A549 (cell line): ENCODE data around the gene RPL6. TPM values are rescaled to one million over a fixed set of nuclear protein-coding genes. Genes with fewer than 3 reads are reported as not detected.

ENCODE experiments used
- ATAC-seq, 2 experiments: fragments of 200-7000 bp in 1 of 2; fragments of >200 bp in 1 of 2; cut with Nextera tagmentation in 1 of 2; cut with Tn5 transposase in 1 of 2; 3 replicates each; pipeline versions ENCODE4 v1.8.0 to v1.9.1; 2018 to 2020; ENCODE audit warnings: mild to moderate bottlenecking in 1 of 2, moderate library complexity in 1 of 2
- CTCF ChIA-PET: fragments of 300-600 bp; sonication (Branson Sonifier 250); formaldehyde crosslinking; extraction: SDS; loops from one replicate; lab custom pipeline; 2021; ENCODE audit warnings: antibody characterized with exemption, inconsistent platforms; lab: Yijun Ruan, JAX
- POLR2A ChIA-PET: fragments of 350-600 bp; formaldehyde crosslinking; extraction: SDS; loops from one replicate; lab custom pipeline; 2021; ENCODE audit warnings: antibody characterized with exemption, inconsistent platforms; lab: Yijun Ruan, JAX
- DNase-seq, 2 experiments: peaks; one replicate each; pipeline versions ENCODE4 v3.0.0 to v3.0.0-alpha.2; 2011 to 2016; ENCODE audit warnings: low read depth in 1 of 2, low spot score in 1 of 2
- FAIRE-seq: peaks from 2 replicates; lab custom pipeline; 2011; peaks lifted over from hg19 to GRCh38; lab: Jason Lieb, UNC
- H3K27ac ChIP-seq, 2 experiments: fragments of >200 bp; sonication (Bioruptor Twin); formaldehyde crosslinking; 3 replicates each; pipeline ENCODE4 v1.5.1; 2016 to 2017
- H3K4me1 ChIP-seq: fragments of >200 bp; sonication (Bioruptor Twin); formaldehyde crosslinking; 3 replicates; pipeline ENCODE4 v1.6.1; 2016
- H3K4me2 ChIP-seq: fragments of >200 bp; sonication (Bioruptor Twin); formaldehyde crosslinking; 3 replicates; pipeline ENCODE4 v1.6.1; 2016
- H3K4me3 ChIP-seq: fragments of >200 bp; sonication (Bioruptor Twin); formaldehyde crosslinking; 3 replicates; pipeline ENCODE4 v1.5.1; 2016
- H3K9me3 ChIP-seq: fragments of >200 bp; sonication (Bioruptor Twin); formaldehyde crosslinking; 3 replicates; pipeline ENCODE4 v1.6.1; 2016
- CBX2 ChIP-seq: fragments of 200-600 bp; sonication (generic); IDR thresholded peaks from 2 replicates; pipeline ENCODE4 v1.6.1; 2016; ENCODE audit warnings: low read depth, mild to moderate bottlenecking, borderline replicate concordance
- CEBPB ChIP-seq, 2 experiments: fragments of >200 bp in 1 of 2; sonication (Bioruptor Twin) in 1 of 2; formaldehyde crosslinking in 1 of 2; IDR thresholded peaks; 2 replicates each; pipeline ENCODE4 v1.6.1; 2012 to 2016
- CHD2 ChIP-seq: fragments of 150-350 bp; IDR thresholded peaks from 2 replicates; pipeline ENCODE4 v1.6.1; 2014; ENCODE audit warnings: low read length; ENCODE audit not compliant: partially characterized antibody
- EP300 ChIP-seq, 2 experiments: fragments of >200 bp; sonication (Bioruptor Twin); formaldehyde crosslinking; IDR thresholded peaks; 2 replicates in 1 of 2; 3 replicates in 1 of 2; pipeline ENCODE4 v1.6.1; 2016 to 2017
- ESRRA ChIP-seq: fragments of 150-350 bp; IDR thresholded peaks from 2 replicates; pipeline ENCODE4 v1.6.1; 2014; ENCODE audit warnings: mild to moderate bottlenecking, low read length, borderline replicate concordance
- FOSB ChIP-seq: fragments of 250-450 bp; sonication (Bioruptor Pico); IDR thresholded peaks from 2 replicates; pipeline ENCODE4 v1.5.0; 2020; ENCODE audit warnings: mild to moderate bottlenecking, moderate library complexity
- FOXS1 ChIP-seq: fragments of 250-450 bp; sonication (Bioruptor Pico); IDR thresholded peaks from 2 replicates; pipeline ENCODE4 v1.5.0; 2020; ENCODE audit warnings: mild to moderate bottlenecking, moderate library complexity
- HDAC2 ChIP-seq: fragments of 200-600 bp; sonication (generic); IDR thresholded peaks from 2 replicates; pipeline ENCODE4 v1.6.1; 2016
- HEYL ChIP-seq: fragments of 250-450 bp; sonication (Bioruptor Pico); IDR thresholded peaks from 2 replicates; pipeline ENCODE4 v1.8.0; 2021; ENCODE audit warnings: mild to moderate bottlenecking, moderate library complexity
- HOXA7 ChIP-seq: fragments of 250-450 bp; sonication (Bioruptor Pico); IDR thresholded peaks from 2 replicates; pipeline ENCODE4 v1.5.0; 2020; ENCODE audit warnings: mild to moderate bottlenecking, moderate library complexity
- HOXB13 ChIP-seq: fragments of 250-450 bp; sonication (Bioruptor Pico); IDR thresholded peaks from 2 replicates; pipeline ENCODE4 v1.5.0; 2020; ENCODE audit warnings: low read depth, mild to moderate bottlenecking, moderate library complexity
- KDM5A ChIP-seq: fragments of 200-600 bp; sonication (generic); IDR thresholded peaks from 2 replicates; pipeline ENCODE4 v1.6.1; 2016; ENCODE audit warnings: antibody characterized with exemption, mild to moderate bottlenecking
- MAFK ChIP-seq: fragments of 450-650 bp; IDR thresholded peaks from 2 replicates; pipeline ENCODE4 v1.6.1; 2014; ENCODE audit not compliant: partially characterized antibody
- MYC ChIP-seq: IDR thresholded peaks from 2 replicates; pipeline ENCODE4 v1.6.1; 2012; ENCODE audit warnings: mild to moderate bottlenecking, inconsistent platforms, low read length, improper control_type of control experiment, borderline replicate concordance
- NPAS2 ChIP-seq: fragments of 250-450 bp; sonication (Bioruptor Pico); IDR thresholded peaks from 2 replicates; pipeline ENCODE4 v1.8.0; 2022; ENCODE audit warnings: mild to moderate bottlenecking, moderate library complexity, borderline replicate concordance
- RAD21 ChIP-seq, 2 experiments: fragments of >200 bp in 1 of 2; sonication (Bioruptor Twin) in 1 of 2; formaldehyde crosslinking in 1 of 2; IDR thresholded peaks in 1 of 2; conservative IDR thresholded peaks in 1 of 2; 2 replicates in 1 of 2; 3 replicates in 1 of 2; pipeline ENCODE4 v1.6.1; 2012 to 2018; ENCODE audit warnings: inconsistent platforms in 1 of 2
- REST ChIP-seq: fragments of 200-600 bp; sonication (generic); IDR thresholded peaks from 2 replicates; pipeline ENCODE4 v1.6.1; 2016; ENCODE audit warnings: antibody characterized with exemption, mild to moderate bottlenecking, moderate library complexity
- RNF2 ChIP-seq: fragments of 200-600 bp; sonication (generic); IDR thresholded peaks from 2 replicates; pipeline ENCODE4 v1.6.1; 2016; ENCODE audit warnings: low read depth, mild to moderate bottlenecking, antibody characterized with exemption, moderate library complexity, borderline replicate concordance
- TP53 ChIP-seq: fragments of 250-450 bp; sonication (Bioruptor Pico); IDR thresholded peaks from 2 replicates; pipeline ENCODE4 v1.5.0; 2021; ENCODE audit warnings: mild to moderate bottlenecking, moderate library complexity
- ZC3H11A ChIP-seq: fragments of 450-650 bp; IDR thresholded peaks from 2 replicates; pipeline ENCODE4 v1.6.1; 2014; ENCODE audit warnings: antibody characterized with exemption, mild to moderate bottlenecking
- ZFP36 ChIP-seq: fragments of 450-650 bp; IDR thresholded peaks from 2 replicates; pipeline ENCODE4 v1.6.1; 2014; ENCODE audit warnings: borderline replicate concordance; ENCODE audit not compliant: partially characterized antibody
- WGBS: methylation state at CpG from one replicate; pipeline ENCODE4 v1.1.6; 2017; ENCODE audit errors: missing lambda C conversion rate; 5-methylcytosine and 5-hydroxymethylcytosine counted together
- polyA plus RNA-seq, 4 experiments: library from polyadenylated mRNA; depleted of rRNA in 3 of 4; stranded (reverse); fragments of >200 nt; fragmentation: RNase III in 1 of 4; extraction: RNeasy Plus Mini Kit Qiagen cat#74134 plus additional on column Dnase treatment in 1 of 4; gene quantifications; 2 replicates in 3 of 4; 3 replicates in 1 of 4; pipeline ENCODE4 v1.2.3, GENCODE V29; 2011 to 2017
- TF ChIP-seq, protein P1 (sequence below): fragments of 450-650 bp; IDR thresholded peaks from 2 replicates; pipeline ENCODE4 v1.6.1; 2014; ENCODE audit warnings: antibody characterized with exemption
- TF ChIP-seq, protein P2 (sequence below): fragments of 250-450 bp; sonication (Bioruptor Pico); IDR thresholded peaks from 2 replicates; pipeline ENCODE4 v1.5.0; 2020; ENCODE audit warnings: low read depth, mild to moderate bottlenecking, moderate library complexity
- TF ChIP-seq, protein P3 (sequence below): fragments of >200 bp; sonication (Bioruptor Twin); formaldehyde crosslinking; IDR thresholded peaks from 3 replicates; pipeline ENCODE4 v1.5.1; 2016

The RPL6 gene
- polyA plus RNA-seq, 2 of the 4 experiments (the other 2 are of a cell fraction): 1,661 to 2,889 TPM

DNA sequence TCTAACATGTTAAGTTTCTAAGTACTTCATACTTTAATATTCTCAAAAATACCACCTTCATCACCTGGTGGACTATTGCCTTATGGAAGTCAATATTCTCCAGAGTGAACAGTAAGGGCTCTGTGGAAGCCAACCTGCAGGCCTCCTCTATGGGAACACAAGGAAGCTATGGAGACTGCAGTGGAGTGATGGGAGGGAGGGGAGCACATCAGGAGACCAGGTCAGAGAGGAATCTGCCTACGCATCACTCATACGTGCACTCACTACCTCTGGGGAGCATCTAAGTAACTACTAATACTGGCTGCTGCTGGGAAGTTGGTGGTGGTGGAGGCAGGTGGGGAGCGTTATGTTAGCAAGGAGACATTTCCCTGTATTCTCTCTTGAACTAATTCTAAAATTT is 47.1 kb downstream of the RPL6 start:
- POLR2A ChIA-PET: no interaction called here
- 89% methylated on average over 3 of the region's 3 CpGs for WGBS
- Histone ChIP-seq H3K4me2 (no peak overlapping the region), H3K9me3 (no peaks in the 10 kb centered on the region), H3K27ac (no peak overlapping the region), H3K4me3 (no peak overlapping the region), H3K4me1 (no peaks in the 10 kb centered on the region)
- DNase-seq (no peak), FAIRE-seq (no peak), ATAC-seq (peak in 1 of 2 experiments; percentile 33; a peak in 1 of 6 replicates)
- no peak for TF ChIP-seq RAD21 (conservative IDR thresholded peaks at IDR 0.05 in 1 of 2, IDR thresholded peaks at IDR 0.05 in 1 of 2)
- TF ChIP-seq NPAS2: no peak
- no peak for TF ChIP-seq ZFP36
- TF ChIP-seq ESRRA: no peak
- TF ChIP-seq, protein P1, sequence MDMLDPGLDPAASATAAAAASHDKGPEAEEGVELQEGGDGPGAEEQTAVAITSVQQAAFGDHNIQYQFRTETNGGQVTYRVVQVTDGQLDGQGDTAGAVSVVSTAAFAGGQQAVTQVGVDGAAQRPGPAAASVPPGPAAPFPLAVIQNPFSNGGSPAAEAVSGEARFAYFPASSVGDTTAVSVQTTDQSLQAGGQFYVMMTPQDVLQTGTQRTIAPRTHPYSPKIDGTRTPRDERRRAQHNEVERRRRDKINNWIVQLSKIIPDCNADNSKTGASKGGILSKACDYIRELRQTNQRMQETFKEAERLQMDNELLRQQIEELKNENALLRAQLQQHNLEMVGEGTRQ: no peak
- TF ChIP-seq MAFK: no peak
- TF ChIP-seq HOXA7 (CRISPR knock-in tag): no peak
- TF ChIP-seq REST: no peak
- no peak for TF ChIP-seq HOXB13 (CRISPR knock-in tag)
- TF ChIP-seq RNF2: no peak
- no peak for TF ChIP-seq FOSB (CRISPR knock-in tag)
- TF ChIP-seq EP300 (IDR thresholded peaks at IDR 0.05): no peak
- no peak for TF ChIP-seq HEYL (CRISPR knock-in tag)
- no peak for TF ChIP-seq MYC
- TF ChIP-seq, protein P2, sequence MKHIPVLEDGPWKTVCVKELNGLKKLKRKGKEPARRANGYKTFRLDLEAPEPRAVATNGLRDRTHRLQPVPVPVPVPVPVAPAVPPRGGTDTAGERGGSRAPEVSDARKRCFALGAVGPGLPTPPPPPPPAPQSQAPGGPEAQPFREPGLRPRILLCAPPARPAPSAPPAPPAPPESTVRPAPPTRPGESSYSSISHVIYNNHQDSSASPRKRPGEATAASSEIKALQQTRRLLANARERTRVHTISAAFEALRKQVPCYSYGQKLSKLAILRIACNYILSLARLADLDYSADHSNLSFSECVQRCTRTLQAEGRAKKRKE (CRISPR knock-in tag): no peak
- no peak for TF ChIP-seq TP53 (CRISPR knock-in tag)
- TF ChIP-seq KDM5A: no peak
- no peak for TF ChIP-seq ZC3H11A
- no peak for TF ChIP-seq HDAC2
- CTCF ChIA-PET: interaction anchor here (1.2 kb wide), 1 partner anchor 25 kb away, joined by 3 read pairs; no protein-coding TSS in a partner anchor

- POLR2A ChIA-PET: no interaction called here
Measured at GRCh38 chr12:112361271-112361670, 48.1 kb downstream of the RPL6 start.

More at GRCh38 chr12:112361271-112361670, 48.1 kb downstream of the RPL6 start:
- DNase-seq (no peak), FAIRE-seq (no peak), ATAC-seq (no peak)
- Histone ChIP-seq H3K4me3 (no peak overlapping the region), H3K9me3 (no peaks in the 10 kb centered on the region), H3K4me1 (no peaks in the 10 kb centered on the region), H3K4me2 (no peak overlapping the region), H3K27ac (no peak overlapping the region)
- 87% methylated on average over 4 of the region's 4 CpGs for WGBS
- CTCF ChIA-PET: no interaction called here
- TF ChIP-seq FOXS1 (CRISPR knock-in tag) (no peak), HEYL (CRISPR knock-in tag) (no peak), CHD2 (no peak), CEBPB (IDR thresholded peaks at IDR 0.05) (no peak), RNF2 (no peak), CBX2 (no peak), ZFP36 (no peak), MYC (no peak), REST (no peak)
- TF ChIP-seq, protein P3, sequence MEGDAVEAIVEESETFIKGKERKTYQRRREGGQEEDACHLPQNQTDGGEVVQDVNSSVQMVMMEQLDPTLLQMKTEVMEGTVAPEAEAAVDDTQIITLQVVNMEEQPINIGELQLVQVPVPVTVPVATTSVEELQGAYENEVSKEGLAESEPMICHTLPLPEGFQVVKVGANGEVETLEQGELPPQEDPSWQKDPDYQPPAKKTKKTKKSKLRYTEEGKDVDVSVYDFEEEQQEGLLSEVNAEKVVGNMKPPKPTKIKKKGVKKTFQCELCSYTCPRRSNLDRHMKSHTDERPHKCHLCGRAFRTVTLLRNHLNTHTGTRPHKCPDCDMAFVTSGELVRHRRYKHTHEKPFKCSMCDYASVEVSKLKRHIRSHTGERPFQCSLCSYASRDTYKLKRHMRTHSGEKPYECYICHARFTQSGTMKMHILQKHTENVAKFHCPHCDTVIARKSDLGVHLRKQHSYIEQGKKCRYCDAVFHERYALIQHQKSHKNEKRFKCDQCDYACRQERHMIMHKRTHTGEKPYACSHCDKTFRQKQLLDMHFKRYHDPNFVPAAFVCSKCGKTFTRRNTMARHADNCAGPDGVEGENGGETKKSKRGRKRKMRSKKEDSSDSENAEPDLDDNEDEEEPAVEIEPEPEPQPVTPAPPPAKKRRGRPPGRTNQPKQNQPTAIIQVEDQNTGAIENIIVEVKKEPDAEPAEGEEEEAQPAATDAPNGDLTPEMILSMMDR: no peak
